ENCODE measurements around the gene HBQ1.

DNA sequence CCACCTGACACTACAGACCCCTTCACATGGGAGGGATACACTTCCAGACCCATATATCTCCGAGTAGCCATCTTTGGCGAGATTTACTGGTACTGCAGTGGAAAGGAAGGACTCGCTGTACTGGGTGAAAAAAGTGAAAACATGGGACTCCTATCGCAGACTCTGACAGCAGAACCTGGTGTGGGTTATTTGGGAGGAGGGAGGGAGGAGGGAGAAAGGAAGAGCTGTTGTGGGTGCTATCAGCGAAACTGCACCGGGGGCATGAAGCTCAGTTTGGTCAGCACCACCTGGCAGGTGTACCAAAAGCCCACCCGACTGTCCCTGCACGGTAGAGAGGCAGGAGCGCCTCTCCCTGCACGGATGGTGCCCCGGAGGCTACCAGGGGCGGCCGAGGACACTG lies 5.0 kb downstream of the HBQ1 start:
- TF ChIP-seq, protein P1, sequence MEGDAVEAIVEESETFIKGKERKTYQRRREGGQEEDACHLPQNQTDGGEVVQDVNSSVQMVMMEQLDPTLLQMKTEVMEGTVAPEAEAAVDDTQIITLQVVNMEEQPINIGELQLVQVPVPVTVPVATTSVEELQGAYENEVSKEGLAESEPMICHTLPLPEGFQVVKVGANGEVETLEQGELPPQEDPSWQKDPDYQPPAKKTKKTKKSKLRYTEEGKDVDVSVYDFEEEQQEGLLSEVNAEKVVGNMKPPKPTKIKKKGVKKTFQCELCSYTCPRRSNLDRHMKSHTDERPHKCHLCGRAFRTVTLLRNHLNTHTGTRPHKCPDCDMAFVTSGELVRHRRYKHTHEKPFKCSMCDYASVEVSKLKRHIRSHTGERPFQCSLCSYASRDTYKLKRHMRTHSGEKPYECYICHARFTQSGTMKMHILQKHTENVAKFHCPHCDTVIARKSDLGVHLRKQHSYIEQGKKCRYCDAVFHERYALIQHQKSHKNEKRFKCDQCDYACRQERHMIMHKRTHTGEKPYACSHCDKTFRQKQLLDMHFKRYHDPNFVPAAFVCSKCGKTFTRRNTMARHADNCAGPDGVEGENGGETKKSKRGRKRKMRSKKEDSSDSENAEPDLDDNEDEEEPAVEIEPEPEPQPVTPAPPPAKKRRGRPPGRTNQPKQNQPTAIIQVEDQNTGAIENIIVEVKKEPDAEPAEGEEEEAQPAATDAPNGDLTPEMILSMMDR (IDR thresholded peaks at IDR 0.05), result no peak
- TF ChIP-seq POLR2A (IDR thresholded peaks at IDR 0.05), result no peak
